RWPE2 (cell line): ENCODE data around the gene TUBA3C.

ENCODE experiments used
- ATAC-seq: fragments of 200-7000 bp; cut with Tn5 transposase; 3 replicates; pipeline ENCODE4 v1.9.1; 2021; ENCODE audit warnings: low read depth
- DNase-seq: peaks from one replicate; pipeline ENCODE4 v3.0.0-alpha.2; 2020; ENCODE audit warnings: low spot score
- H3K27ac ChIP-seq: fragments of 450-650 bp; 2 replicates; pipeline ENCODE4 v1.5.1; 2017; ENCODE audit warnings: mild to moderate bottlenecking; ENCODE audit not compliant: poor library complexity, severe bottlenecking
- H3K27me3 ChIP-seq: fragments of 250-450 bp; sonication (Bioruptor Pico); 2 replicates; pipeline ENCODE4 v1.5.1; 2021; ENCODE audit warnings: mild to moderate bottlenecking, moderate library complexity; ENCODE audit not compliant: insufficient read depth, poor library complexity, severe bottlenecking
- H3K36me3 ChIP-seq: fragments of 250-450 bp; sonication (Bioruptor Pico); 2 replicates; pipeline ENCODE4 v1.5.1; 2020; ENCODE audit warnings: low read depth, mild to moderate bottlenecking, moderate library complexity
- H3K4me1 ChIP-seq: fragments of 250-450 bp; sonication (Bioruptor Pico); 2 replicates; pipeline ENCODE4 v1.5.1; 2021; ENCODE audit warnings: mild to moderate bottlenecking, moderate library complexity; ENCODE audit not compliant: insufficient read depth, poor library complexity, severe bottlenecking
- H3K4me3 ChIP-seq: fragments of 250-450 bp; sonication (Bioruptor Pico); 2 replicates; pipeline ENCODE4 v1.5.1; 2021; ENCODE audit warnings: mild to moderate bottlenecking, moderate library complexity; ENCODE audit not compliant: severe bottlenecking
- H3K9me3 ChIP-seq: fragments of 250-450 bp; sonication (Bioruptor Pico); 2 replicates; pipeline ENCODE4 v1.5.1; 2021; ENCODE audit warnings: mild to moderate bottlenecking, moderate library complexity; ENCODE audit not compliant: severe bottlenecking
- CTCF ChIP-seq: fragments of 450-650 bp; IDR thresholded peaks from one replicate; pipeline ENCODE4 v1.5.1; 2017; ENCODE audit warnings: mild to moderate bottlenecking, moderate library complexity; ENCODE audit not compliant: poor library complexity, severe bottlenecking

The TUBA3C gene

GRCh38 chr13:19156013-19156825 is 25.4 kb downstream of the TUBA3C start:
- no peak for TF ChIP-seq CTCF
- Histone ChIP-seq H3K27ac (no peak overlapping the region), H3K27me3 (no peaks in the 10 kb centered on the region), H3K9me3 (no peaks in the 10 kb centered on the region), H3K4me3 (no peak overlapping the region), H3K4me1 (no peaks in the 10 kb centered on the region), H3K36me3 (no peaks in the 10 kb centered on the region)
- DNase-seq (no peak), ATAC-seq (no peak)

GRCh38 chr13:19155321-19155861 is 26.2 kb downstream of the TUBA3C start:
- H3K4me3 ChIP-seq: no peak overlapping the region
- ATAC-seq (no peak), DNase-seq (no peak)
- no peaks in the 10 kb centered on the region for H3K9me3 ChIP-seq
- H3K27ac ChIP-seq: no peak overlapping the region
- no peaks in the 10 kb centered on the region for H3K36me3 ChIP-seq
- H3K27me3 ChIP-seq: no peaks in the 10 kb centered on the region
- no peak for TF ChIP-seq CTCF
- no peaks in the 10 kb centered on the region for H3K4me1 ChIP-seq

- Histone ChIP-seq H3K27me3 (no peaks in the 10 kb centered on the region), H3K9me3 (no peaks in the 10 kb centered on the region), H3K36me3 (no peaks in the 10 kb centered on the region), H3K4me1 (no peaks in the 10 kb centered on the region), H3K4me3 (no peak overlapping the region), H3K27ac (no peak overlapping the region)
- no peak for ATAC-seq
- no peak for TF ChIP-seq CTCF
- no peak for DNase-seq
Observed at GRCh38 chr13:19154843-19155242, 26.8 kb downstream of the TUBA3C start.

- Histone ChIP-seq H3K9me3 (no peaks in the 10 kb centered on the region), H3K36me3 (no peaks in the 10 kb centered on the region), H3K4me3 (no peak overlapping the region), H3K27me3 (no peaks in the 10 kb centered on the region), H3K4me1 (no peaks in the 10 kb centered on the region), H3K27ac (no peak overlapping the region)
- TF ChIP-seq CTCF: no peak
- DNase-seq: no peak
- no peak for ATAC-seq
Observed at GRCh38 chr13:19153782-19154450, 27.7 kb downstream of the TUBA3C start.

- ATAC-seq (no peak), DNase-seq (no peak)
- Histone ChIP-seq H3K4me1 (no peaks in the 10 kb centered on the region), H3K4me3 (no peak overlapping the region), H3K27ac (no peak overlapping the region), H3K9me3 (no peaks in the 10 kb centered on the region), H3K27me3 (no peaks in the 10 kb centered on the region), H3K36me3 (no peaks in the 10 kb centered on the region)
- TF ChIP-seq CTCF: no peak
Observed at GRCh38 chr13:19152403-19152802, 29.2 kb downstream of the TUBA3C start.
